GM21515 (cell line): Measurements from ENCODE around the gene RNGTT.
"Not testable (repeated sequence)": the region's sequence is repeated elsewhere in the genome, so short reads cannot be mapped to it uniquely, and the experiment has no call there.

Source experiments
- ATAC-seq: cut with Tn5 transposase; IDR thresholded peaks from one replicate; pipeline ENCODE4 v1.9.1; 2021; ENCODE audit not compliant: unreplicated experiment

RNGTT gene

DNA sequence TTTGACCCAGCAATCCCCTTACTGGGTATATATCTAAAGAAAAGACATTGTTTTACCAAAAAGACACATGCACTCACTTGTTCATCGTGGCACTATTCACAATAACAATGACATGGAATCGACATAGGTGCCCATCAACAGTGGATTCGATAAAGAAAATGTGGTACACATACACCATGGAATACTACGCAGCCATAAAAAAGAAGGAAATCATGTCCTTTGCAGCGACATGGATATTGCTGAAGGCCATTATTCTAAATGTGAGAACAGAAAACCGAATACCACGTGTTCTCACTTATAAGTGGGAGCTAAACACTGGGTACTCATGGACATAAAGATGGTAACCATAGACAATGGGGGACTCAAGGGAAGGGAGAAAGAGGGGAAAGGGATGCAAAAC, 222.3 kb downstream of the RNGTT start:
- no peak for ATAC-seq

DNA sequence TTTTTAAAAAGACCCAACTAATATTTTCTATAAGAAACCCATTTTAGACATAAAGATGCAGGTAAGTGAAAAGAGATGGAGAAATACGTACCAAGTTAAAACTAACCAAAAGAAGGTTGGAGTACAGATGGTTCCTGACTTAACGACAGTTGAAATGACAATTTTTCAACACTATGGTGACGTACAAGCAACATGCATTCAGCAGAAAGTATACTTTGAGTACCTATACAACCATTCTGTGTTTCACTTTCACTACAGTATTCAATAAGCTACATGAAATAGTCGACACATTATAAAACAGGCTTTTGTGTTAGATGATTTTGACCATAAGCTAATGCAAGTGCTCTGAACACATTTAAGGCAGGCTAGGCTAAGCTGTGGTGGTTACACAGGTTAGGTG, 228.9 kb downstream of the RNGTT start:
- no peak for ATAC-seq

DNA sequence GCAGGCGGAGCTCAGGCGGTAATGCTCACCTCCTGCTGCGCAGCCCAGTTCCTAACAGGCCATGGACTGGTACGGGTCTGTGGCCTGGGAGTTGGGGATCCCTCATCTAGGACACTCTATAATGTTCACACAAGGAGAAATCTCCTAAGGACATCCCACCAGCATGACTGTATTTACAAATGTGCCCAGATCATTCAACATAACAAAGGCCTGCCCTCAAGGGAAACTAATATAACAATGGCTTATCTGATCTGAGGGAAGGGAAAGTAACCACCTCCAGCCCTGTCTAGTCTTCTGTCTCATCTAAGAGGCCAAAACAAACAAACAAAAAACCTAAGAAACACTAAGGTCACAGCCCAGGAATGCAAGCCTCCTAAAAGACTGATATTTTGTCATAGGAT, 232.8 kb downstream of the RNGTT start:
- ATAC-seq, result no peak

DNA sequence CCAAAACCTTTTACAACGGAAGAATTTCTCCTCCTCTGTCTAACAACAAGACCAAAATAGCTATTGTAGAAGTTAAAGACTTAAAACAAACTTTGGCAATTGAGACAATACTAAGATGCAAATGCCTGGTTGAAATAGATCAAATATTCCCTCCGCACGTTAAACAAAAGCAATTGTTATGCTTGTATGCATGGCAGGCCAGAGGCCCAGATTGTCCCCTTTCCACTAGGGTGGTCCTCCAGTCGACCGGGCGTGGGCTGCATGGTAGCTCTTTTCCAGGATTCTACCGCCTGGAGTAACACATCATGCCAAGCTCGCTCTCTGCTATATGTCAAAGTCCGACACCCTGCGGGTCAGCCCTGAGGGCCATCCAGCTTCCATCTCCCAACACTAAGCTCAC, 234.7 kb downstream of the RNGTT start:
- ATAC-seq, result no peak

DNA sequence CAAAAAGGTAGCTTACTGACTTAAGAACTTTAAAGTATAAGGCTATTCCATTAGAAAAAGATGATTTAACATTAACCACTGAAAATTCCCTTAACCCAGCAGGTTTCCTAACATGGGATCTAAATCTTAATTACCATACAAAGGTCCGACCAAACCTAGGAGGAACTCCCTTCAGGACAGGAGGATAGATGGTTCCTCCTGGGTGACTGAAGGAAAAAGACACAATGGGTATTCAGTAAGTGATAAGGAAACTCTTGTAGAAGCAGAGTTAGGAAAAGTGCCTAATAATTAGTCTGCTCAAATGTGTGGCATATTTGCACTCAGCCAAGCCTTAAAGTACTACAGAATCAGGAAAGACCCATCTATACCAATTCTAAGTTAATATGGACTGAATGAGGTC, 237.0 kb downstream of the RNGTT start:
- not testable (repeated sequence) for ATAC-seq

DNA sequence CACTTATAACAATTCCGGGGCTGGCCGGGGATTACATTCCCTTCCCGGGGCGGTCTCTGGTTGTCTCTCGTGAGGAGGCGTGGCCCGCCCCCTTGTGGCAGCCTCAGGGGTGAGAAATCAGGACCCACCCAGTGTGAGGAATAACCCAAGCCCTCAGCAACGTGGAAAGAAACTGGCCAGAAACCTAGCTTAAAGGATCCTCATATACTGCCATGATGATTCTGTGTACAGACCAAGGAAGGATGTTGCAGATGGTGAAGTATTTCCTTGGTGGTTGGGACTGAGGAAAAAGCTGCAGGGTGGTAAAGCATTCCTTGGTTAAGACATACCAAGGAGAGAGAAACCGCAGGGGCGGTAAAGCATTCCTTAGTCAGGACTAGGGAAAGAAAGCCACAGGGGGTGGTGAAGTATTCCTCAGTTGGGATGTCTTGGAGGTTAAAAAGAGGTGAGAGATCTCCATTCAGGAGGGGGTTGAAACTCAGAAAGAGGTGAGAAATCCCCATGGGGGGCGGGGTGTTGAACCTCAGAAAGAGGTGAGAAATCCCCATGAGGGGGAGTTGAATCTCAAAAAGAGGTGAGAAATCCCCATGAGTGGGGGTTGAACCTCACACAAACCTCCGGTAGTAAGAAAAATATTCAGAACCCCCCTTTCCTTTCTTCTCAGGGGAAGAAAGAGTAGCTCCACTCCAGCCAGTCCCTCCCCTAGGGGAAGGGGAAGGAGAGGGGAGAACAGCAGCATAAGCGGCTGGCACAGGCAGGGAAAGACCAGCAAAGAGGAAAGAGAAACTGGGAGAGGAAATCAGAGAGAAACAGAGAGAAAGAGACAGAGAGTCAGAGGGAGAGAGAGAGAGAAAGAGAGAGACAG, 238.1 kb downstream of the RNGTT start:
- ATAC-seq, result no peak

DNA sequence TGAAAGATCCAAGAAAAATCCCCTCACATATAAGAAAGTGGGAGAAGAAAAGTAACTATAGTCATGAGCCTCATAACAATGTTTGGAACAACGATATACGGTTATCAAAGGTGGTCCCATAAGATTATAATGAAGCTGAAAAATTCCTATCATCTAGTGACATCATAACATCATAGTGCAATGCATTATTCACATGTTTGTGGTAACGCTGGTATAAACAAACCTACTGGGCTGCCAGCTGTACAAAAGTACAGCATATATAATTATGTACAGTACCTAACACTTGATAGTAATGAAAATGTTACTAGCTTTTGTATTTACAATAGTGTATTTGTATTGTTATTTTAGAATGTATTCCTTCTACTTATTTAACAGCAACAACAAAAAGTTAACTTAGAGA, 240.7 kb downstream of the RNGTT start:
- no peak for ATAC-seq

DNA sequence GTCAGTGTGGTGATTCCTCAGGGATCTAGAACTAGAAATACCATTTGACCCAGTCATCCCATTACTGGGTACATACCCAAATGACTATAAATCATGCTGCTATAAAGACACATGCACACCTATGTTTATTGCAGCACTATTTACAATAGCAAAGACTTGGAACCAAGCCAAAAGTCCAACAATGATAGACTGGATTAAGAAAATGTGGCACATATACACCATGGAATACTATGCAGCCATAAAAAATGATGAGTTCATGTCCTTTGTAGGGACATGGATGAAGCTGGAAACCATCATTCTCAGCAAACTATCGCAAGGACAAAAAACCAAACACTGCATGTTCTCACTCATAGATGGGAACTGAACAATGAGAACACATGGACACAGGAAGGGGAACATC, 247.0 kb downstream of the RNGTT start:
- ATAC-seq, result not testable (repeated sequence)

DNA sequence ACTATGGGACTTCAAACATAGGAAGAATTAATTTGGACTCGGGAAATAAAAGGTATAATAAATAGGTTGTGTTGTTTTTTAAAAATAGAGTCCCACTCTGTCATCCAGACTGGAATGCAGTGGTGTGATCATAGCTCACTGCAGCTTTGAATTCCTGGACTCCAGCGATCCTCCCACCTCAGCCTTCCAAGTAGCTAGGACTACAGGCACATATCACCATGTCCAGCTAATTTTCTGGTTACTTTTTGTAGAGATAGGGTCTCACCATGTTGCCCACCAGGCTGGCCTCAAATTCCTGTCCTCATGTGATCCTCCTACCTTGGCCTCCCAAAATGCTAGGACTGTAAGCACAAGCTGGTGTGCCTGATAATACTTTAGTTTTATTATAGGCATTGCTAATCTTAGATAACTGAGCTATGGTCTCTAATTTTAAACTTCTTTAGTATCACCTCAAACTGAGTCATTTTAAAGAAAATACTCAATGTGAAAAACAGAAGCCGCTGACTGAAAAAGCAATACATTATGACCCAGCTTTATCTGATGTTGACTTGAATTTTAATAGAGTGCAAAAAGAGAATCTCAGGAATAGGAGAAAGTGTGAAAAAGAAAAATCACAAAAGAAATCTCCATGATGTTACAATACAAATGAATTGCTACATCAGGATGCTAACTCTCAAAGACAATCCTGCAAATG, 251.0 kb downstream of the RNGTT start:
- no peak for ATAC-seq

DNA sequence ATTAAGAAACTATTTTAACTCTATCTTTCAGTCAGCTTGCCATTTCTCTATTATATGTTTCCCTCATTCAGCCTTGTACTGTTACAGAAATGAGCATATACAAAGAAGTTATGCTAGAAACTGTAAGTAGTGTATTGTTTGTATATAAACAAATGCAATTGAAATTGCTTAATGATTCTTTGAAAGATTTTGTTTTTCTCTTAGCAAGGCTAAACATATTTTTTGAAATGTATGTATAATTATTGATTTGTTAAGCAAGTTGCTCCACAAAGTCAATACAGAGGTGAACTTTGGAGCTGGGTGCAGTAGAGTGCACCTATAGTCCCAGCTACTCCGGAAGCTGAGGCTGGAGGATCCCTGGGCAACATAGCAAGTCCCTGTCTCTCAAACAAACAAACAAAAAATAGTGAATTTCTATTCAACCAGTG, 253.6 kb downstream of the RNGTT start:
- ATAC-seq, result no peak

DNA sequence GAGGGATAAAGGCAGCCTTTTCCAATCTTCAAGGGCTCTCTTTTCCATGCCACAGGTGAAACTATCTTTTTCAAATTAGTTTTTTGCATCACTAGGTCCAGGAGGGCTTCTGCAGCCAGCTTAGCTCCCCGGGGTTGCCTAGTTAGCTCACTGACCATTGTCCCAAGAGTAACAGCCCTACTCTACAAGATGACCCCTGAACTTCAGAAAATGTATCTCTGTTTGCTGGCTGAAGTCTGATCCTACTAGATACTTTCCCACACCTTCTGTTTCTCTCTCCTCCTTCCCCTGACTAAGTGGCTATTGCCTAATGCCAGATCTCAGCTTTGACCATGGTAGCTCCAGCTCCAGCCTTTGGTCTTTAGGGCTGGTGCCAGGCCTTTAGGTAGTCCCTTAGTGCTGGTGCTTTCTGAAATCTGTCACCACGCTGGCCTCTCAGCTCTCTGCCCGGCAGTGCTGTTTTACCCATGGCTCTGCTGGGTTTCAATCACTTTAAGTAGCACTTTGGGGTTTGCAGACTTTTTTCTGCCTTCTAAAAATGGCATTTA, 255.1 kb downstream of the RNGTT start:
- ATAC-seq, result no peak

DNA sequence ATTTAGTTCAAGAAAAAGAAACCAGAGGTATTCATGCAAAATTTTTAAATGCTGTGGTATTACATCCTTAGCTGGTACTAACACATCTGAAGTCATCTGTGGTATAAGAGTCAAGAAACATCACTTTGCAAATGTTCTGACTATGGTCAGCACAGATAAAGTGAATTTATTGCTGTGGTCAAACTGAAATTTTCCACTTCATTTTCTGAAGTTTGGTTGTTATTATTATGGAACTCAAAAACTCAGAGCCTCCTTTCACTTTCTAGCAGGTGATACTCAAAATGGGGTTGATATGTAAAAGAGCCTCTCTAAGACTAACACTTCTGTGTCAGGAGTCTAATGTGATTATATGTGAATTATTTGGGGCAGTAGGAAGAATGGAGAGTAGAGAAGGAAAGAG, 257.8 kb downstream of the RNGTT start:
- ATAC-seq, result peak; percentile 91

DNA sequence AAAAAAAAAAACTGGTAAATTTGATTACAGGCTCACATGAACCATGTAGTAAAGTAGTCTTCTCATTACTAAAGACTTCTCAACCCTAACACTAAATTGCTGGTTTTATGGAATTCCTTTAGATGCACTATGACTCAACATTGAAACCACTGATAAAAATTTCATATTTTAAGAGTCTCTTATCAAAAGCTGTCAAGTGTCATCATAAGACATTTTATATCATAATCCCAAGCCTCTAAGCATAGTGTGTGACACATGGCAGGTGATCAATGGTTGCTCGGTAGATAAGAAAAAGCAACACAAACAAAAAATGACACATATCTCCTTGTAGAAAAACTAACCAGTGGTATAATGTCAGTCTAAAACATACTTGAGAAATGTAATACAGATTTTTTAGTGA, 258.4 kb downstream of the RNGTT start:
- ATAC-seq, result no peak

DNA sequence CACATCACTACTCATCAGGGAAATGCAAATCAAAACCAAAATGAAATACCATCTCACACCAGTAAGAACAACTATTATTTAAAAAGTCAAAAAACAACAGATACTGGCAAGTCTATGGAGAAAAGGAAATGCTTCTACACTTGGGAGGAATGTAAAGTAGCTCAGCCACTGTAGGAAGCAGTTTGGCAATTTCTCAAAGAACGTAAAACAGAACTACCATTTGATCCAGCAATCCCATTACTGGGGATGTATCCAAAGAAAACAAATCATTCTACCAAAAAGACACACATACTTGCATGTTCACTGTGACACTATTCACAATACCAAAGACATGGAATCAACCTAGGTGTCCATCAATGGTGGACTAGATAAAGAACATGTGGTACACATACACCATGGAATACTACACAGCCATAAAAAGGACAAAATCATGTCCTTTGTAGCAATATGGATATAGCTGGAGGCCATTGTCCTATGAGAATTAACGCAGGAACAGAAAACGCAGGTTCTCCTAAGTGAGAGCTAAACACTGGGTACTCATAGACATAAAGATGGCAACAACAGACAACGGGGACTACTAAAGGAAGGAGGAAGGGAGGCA, 260.4 kb downstream of the RNGTT start:
- ATAC-seq, result no peak

DNA sequence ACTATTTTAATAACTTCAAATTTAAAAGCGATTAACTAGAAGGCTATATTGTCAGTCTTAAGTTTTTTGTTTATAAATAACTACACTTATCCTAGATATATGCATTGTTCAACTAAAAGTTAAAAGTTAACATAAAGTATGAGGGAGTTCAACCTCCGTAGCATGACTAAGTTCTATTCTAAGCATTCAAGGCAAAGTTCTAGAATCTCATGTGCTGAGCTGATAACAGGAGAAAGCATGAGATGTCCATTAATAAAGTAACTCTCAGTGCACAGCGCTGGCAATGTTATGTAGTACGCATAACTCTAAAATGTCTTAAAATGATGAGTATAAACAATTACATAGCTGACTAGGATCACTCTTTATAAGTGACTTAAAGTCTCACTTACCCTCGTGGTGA, 264.8 kb downstream of the RNGTT start:
- ATAC-seq, result no peak

DNA sequence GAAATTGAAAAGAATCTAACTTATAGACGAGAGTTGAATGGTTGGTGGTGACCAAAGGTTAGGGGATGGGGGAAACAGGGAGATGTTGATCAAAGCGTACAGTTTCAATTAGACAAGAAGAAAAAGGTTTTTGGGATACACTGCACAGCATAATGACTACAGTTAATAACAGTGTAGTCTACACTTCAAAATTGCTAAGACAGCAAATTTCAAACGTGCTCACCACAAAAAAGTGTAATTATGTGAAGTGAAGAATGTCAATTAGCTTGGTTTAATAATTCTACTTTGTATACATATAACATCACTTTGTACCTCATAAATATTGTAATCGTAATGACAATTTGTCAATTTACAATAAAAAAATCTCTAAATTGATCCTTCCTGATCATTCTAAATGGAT, 267.5 kb downstream of the RNGTT start:
- no peak for ATAC-seq

DNA sequence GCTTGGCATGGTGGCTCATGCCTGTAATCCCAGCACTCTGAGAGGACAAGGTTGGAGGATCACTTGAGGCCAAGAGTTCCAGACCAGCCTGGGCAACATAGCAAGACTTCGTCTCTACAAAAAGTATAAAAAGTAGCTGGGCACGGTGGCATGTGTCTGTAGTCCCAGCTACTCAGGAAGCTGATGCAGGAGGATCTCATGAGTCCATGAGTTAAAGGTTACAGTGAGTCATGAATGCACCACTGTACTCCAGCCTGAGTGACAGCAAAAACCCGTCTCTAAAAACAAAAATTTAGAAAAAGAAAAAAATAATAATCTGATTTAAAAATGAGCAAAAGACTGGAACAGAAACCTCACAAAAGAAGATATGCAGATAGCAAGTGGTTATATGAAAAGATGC, 279.7 kb downstream of the RNGTT start:
- ATAC-seq, result no peak

DNA sequence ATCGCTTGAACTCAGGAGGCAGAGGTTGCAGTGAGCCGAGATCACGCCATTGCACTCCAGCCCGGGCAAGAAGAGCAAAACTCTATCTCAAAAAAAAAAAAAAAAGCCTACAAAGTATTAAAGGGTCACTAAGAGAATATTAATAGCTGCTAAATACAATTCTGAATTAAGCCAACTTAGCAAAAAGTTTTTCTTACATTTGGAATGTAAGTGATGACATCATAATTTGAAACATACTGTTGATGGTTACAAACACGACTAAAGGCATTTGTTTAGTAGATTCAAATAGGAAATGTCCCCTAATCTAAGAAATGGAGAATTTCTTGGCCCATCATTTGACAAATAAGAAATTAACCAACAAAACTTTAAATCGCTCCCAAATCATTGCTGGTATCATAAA, 282.8 kb downstream of the RNGTT start:
- no peak for ATAC-seq

DNA sequence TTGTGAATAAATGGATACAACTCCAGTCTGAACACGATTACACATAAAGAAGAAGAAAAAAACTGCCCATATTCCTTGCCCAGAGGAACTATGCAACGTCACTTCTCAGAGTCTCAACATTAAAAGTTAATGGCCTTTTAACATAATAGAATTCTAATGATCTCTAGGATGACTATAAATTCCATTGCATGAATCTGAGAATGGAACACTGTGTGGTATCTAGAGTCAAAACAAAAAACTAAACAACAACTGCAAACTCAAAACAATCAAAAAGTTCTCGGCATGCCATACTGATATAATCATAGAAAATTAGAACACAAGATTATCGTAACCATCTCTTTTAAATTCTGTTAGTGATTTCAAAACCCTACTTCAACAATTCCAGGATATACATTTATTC, 283.6 kb downstream of the RNGTT start:
- ATAC-seq, result no peak

DNA sequence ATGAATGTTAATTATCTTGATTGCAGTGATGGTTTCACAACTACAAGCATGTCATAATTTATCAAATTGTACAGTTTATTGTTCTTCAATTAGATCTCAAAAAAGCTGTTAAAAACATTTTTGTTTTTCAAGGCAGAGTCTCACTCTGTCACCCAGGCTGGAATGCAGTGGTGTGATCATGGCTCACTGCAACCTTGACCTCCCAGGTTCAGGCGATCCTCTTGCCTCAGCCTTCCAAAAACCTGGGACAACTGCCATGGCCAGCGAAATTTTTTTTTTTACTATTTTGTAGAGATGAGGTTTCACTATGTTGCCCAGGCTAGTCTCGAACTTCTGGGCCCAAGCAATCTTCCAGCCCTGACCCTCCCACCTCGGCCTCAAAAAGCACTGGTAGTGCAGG, 286.1 kb downstream of the RNGTT start:
- ATAC-seq, result no peak

DNA sequence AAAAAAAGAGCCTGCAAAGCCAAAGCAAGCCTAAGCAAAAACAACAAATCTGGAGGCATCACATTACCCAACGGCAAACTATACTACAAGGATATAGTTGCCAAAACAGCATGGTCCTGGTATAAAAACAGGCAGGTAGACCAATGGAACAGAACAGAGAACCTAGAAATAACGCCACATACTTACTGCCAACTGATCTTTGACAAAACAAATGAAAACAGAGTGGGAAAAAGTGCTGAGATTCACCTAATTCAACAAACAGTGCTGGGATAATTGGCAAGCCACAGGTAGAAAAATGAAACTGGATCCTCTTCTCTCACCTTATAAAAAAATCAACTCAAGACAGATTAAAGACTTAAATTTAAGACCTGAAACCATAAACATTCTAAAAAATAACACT, 291.8 kb downstream of the RNGTT start:
- ATAC-seq, result no peak

DNA sequence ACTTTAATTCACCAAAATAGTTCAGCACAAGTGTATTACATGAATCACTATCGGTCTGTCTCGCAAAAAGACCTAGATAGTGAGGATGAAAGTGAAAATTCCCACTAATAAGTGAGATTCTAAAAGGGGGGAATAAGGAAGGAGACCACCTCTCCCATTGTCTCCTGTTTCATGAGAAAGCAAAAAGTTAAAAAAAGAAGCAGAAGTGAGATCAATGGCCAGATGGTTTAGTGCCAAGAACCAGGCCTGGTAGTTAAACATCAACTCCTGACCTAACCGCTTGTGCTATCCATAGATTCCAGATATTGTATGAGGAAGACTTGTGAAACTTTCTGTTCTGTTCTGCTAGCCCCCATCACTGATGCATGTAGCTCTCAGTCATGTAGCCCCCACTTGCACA, 293.0 kb downstream of the RNGTT start:
- ATAC-seq, result no peak
